Neural cell (in vitro differentiated cells): ENCODE measurements around the gene IQCN.

ENCODE experiments used
- CTCF ChIP-seq: fragments of 450-650 bp; IDR thresholded peaks from 2 replicates; pipeline ENCODE4 v1.5.1; 2014; ENCODE audit warnings: antibody characterized with exemption, mild to moderate bottlenecking, moderate library complexity; ENCODE audit not compliant: poor library complexity, severe bottlenecking
- TF ChIP-seq, protein P1 (sequence below): IDR thresholded peaks from 2 replicates; pipeline ENCODE4 v1.6.1; 2012; ENCODE audit warnings: borderline replicate concordance

- no peak for TF ChIP-seq CTCF
- TF ChIP-seq, protein P1, sequence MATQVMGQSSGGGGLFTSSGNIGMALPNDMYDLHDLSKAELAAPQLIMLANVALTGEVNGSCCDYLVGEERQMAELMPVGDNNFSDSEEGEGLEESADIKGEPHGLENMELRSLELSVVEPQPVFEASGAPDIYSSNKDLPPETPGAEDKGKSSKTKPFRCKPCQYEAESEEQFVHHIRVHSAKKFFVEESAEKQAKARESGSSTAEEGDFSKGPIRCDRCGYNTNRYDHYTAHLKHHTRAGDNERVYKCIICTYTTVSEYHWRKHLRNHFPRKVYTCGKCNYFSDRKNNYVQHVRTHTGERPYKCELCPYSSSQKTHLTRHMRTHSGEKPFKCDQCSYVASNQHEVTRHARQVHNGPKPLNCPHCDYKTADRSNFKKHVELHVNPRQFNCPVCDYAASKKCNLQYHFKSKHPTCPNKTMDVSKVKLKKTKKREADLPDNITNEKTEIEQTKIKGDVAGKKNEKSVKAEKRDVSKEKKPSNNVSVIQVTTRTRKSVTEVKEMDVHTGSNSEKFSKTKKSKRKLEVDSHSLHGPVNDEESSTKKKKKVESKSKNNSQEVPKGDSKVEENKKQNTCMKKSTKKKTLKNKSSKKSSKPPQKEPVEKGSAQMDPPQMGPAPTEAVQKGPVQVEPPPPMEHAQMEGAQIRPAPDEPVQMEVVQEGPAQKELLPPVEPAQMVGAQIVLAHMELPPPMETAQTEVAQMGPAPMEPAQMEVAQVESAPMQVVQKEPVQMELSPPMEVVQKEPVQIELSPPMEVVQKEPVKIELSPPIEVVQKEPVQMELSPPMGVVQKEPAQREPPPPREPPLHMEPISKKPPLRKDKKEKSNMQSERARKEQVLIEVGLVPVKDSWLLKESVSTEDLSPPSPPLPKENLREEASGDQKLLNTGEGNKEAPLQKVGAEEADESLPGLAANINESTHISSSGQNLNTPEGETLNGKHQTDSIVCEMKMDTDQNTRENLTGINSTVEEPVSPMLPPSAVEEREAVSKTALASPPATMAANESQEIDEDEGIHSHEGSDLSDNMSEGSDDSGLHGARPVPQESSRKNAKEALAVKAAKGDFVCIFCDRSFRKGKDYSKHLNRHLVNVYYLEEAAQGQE, result no peak
Observed at GRCh38 chr19:18257503-18258470, 16.5 kb downstream of the IQCN start.
